ENCODE results near the gene EXD2.
A peak's percentile ranks its signal among the peaks of the same experiment; 100 is the strongest.
"Not testable (repeated sequence)": the region's sequence is repeated elsewhere in the genome, so short reads cannot be mapped to it uniquely, and the experiment has no call there.

The EXD2 gene, protein sequence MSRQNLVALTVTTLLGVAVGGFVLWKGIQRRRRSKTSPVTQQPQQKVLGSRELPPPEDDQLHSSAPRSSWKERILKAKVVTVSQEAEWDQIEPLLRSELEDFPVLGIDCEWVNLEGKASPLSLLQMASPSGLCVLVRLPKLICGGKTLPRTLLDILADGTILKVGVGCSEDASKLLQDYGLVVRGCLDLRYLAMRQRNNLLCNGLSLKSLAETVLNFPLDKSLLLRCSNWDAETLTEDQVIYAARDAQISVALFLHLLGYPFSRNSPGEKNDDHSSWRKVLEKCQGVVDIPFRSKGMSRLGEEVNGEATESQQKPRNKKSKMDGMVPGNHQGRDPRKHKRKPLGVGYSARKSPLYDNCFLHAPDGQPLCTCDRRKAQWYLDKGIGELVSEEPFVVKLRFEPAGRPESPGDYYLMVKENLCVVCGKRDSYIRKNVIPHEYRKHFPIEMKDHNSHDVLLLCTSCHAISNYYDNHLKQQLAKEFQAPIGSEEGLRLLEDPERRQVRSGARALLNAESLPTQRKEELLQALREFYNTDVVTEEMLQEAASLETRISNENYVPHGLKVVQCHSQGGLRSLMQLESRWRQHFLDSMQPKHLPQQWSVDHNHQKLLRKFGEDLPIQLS

DNA sequence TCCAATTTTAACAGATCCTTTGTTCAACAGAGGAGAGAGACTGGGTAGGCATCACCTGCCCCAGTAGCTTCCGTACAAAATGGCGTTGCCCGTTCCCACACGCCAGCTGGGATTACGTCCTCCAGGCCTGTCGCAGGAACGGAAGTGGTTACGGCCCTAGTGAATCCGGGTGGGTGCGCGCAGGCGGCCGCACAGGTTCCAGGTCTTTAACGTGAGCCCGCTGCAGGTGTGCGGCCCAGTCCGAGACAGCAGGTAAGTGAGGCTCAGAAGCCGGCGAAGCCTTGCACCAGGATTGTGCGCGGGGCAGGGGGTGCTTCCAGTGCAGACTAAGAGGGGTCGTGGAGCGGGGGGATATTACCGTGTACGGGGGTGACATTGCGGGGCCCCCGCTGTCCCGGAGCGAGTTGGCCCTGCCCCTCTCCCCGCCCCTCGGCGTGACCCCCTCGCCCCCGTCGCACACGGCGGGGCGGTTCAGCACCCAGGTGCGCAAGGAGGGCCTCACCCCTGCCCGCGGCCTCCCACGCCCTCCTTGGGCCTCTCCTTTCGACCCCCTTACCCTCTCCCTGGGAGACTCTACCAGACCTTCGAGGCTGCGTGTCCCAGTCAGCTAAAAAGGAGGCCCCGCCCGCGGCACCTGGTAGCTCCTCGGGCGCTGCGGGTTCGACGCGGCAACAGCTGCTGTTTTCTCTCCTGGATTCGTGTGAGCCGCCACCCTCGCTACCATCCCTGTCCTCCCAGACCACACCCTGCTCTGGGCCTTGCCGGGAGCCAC is at the start of gene EXD2:
TSS of gene EXD2 (plus strand) at position 159 of the 772 bp plus-strand sequence. CDS start 17,973 bp downstream, outside the sequence.
- peak; percentile 2 to 94 (median 81) for DNase-seq

DNA sequence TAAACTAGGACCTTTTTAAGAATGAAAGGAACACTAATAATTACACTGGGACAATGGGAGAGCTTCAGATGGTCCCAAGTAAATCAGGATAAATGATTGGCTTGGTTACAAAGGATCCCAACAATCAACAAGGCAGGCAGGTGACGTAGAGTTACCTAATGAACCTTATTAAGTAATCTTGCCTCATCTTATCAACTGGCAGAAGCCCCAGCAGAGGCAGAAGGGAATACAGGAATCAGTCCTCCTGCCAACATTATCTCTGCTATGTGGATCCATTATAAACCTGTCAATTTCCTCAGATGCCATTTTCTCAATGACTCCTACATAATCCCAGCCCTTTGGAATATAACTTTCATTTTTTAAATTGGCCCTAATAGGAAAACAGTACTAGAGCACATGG is 49.7 kb upstream of the EXD2 start:
- DNase-seq, result no peak

DNA sequence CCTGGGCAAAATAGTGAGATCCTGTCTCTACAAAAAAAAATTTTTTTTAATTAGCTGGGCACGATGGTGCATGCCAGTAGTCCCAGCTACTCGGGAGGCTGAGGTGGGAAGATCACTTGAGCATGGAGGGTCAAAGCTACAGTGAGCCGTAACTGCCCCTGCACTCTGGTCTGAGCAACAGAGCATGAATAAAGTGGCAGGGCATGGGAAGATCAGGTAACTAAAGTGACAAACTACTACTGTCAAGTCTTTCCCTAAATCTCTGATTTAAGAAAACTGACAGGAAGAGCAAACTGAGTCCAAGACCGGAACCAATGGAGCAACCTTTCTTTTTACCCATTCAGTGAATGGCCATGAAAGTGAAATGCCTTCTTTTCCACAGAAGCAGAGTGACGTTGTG is 49.2 kb upstream of the EXD2 start:
- DNase-seq, result no peak

DNA sequence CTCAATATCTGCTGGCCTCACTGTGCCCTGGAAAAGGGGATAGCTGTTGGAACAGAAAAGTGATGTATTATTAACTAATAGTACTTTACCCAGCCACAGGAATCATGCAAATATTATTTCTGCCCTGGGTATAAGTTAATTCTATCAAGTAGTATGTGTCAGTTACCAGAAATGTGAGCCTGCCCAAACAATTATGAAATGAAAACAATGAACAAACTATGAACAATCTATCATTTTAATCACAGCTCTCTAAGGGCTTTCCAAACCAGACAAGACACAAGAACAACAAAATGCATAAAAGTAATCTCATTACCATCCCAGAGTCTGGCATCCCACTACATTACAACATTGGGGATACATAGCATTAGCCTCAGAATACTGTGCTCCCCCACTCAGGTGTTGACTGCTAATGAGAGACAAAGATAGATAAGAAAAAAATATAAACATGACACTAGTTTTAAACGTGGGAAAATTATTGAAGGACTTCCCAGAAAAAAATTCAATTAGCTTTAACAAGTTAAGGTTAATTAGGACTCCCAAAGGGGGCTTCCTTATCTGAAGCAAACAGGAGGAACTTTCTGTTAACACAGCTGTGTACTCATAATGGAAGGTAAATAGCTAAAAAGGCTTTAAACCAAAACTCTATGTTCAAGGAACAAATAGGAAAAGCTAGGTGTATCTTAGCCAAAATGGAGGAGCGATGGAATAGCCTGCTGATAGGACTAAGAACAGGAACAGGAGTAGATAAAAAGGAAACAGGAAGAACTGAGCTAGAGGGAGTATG is 41.6 kb upstream of the EXD2 start:
- no peak for DNase-seq

DNA sequence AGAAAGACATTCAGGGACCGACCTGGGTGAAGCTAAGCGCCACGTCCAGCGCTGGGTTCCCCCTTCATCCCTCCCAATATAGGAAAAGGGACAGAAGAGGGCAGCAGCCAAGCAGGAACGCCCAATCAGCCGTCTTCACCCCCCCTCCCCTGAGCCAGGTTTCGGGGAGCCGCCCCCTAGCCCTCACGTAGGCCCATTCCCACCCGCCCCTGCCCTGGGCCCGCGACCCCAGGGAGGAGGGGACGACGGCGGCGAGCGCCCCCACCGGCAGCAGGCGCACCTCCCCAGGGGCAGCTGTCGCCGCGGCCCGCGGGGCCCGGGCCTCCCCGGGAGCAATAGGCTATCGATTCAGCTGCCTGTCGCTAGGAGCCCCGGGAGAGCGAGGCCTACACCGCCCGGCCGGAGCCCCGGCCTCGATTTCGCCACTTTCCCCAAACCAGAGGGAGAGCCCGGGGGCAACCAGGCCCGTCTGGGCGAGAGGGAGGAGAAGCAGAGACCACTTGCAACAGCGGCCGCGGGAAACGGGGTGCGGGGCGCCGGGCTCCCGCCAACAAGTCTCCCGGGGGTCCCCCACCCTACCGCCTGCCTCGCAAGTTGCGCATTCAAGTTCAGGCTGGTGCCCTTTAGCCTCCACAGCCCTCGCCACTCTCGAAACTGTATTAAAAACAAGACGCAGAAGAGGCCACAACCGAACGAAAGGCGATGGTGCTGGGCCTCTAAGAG is 39.7 kb upstream of the EXD2 start:
- peak; percentile 19 to 91 (median 63) for DNase-seq

DNA sequence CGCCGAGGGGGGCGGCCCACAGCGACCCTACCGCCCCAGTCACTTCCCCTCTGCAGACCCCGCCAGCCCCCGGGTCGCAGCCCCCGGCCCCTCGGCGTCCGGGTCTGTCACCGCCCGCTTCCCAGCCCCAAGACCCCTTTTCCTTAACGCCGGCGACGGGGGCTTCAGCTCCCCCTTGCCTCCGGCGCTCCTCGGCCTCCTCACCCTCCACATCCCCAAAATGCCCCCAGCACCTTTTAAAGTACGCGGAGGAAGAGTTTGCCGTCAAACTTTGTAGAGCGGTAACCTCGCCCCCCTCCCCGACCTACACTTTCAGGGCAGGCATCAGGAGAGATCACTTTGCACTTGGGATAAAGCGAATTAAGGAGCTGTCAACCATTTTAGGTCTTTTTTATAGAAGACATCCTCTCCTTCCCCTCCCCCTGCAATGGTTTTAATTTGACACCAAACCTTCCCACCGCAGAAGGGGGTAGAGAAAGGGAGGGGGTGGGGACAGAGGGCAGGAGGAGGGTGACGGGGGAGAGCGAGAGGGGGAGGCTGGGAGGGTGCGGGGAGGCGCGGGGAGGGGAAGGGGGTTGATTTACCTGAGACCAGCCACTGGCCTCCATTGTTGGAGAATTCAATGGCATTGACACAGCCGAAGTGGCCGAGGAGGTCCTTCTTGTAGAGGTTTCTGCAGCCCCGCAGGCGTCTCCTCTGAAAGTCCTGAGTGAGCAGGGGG is 39.0 kb upstream of the EXD2 start:
- peak in 8 of 51 donors; percentile 15 to 81 (median 42) for DNase-seq

DNA sequence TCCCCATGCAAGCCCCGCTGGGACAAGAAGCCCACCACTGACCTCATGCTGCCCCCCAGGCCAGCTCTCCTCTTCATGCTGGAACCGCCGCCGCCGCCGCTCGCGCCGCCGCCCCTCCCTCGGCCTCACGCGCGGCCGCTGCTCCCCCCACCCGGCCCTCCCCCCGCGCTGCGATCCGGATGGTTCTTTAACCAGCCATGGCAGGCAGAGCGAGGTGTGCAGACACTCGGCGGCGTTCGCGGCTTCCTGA is 38.5 kb upstream of the EXD2 start, which contains the start of gene DCAF5:
TSS of gene DCAF5 (minus strand) at position 218 of the 250 bp plus-strand sequence. CDS start at position 77, 141 bp downstream.
- peak in 18 of 51 donors; percentile 30 to 87 (median 65) for DNase-seq

DNA sequence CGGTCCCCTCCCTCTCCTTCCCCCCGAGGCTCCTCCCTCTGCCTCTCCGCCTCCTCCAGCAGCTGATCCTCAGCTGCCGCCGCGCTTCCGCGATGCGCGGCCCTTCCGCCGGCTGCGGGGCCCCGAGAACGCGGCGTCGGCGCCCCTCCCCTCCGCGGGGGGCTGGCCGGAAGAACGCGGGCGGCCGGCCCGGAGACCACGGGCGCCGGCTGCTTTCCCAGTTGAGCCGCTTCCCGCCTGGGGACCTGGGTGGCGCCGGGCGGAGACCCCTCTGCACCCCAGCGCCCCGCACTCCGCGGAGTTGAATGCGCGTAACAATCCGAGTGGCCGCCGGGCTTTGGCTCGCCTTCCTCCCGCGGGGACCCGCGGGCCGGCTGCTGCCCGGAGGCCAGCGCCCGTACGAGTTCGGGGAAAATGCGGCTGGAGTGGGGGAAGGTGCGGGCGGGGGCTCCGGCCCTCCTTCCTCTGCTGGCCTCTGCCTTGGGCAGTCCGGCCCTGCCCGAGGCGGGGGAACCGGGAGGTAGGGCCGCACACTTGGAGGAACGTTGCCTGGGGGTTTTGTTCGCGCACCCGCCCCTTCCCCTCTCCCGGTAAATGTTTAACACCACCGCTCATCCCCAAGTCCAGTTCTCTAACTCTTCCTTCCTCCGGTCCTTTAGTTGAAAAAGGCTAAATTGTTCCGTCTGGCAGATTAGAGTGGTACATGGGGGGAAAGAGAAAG is 38.0 kb upstream of the EXD2 start:
- peak in 39 of 51 donors; percentile 35 to 91 (median 79) for DNase-seq

DNA sequence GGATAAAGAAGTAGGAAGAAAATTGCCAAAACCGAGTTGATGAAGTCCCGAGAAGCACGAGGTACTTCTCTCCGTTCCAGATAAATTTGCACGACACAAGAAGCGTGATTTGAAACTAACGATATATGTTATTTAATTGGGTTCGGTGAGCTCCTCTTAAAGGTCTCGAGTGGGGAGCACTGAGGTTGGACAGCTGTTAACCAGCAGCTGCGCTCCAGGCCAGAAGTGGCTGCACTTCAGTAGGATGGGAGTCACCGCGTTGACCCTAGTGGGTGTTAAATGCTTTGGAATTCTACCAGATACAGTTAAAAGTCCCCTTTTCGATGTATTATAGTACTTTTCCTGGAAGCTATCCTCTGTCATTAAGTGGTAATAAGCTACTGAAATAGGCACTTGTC is 37.4 kb upstream of the EXD2 start:
- DNase-seq, result peak in 8 of 51 donors; percentile 5 to 62 (median 28)

DNA sequence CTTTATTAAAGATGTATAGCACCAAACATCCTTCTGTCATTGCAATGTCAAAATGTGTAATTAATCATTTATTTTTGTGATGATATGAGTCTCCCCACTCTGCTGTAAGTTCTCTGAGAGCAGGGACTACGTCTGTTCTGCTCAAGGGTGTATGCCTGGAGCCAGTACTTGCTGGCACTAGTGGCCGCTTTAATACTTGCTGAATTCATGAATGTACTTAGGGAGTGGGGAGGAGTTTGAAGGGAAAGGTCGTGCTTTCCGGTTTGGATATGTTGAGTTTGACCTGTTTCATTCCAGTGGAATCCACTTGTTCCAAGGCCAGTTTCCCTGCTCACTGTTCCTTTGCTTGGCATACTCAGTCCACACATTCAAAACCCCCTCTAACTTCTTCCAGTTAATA is 36.5 kb upstream of the EXD2 start:
- peak in 2 of 51 donors; percentile 1 to 8 for DNase-seq

DNA sequence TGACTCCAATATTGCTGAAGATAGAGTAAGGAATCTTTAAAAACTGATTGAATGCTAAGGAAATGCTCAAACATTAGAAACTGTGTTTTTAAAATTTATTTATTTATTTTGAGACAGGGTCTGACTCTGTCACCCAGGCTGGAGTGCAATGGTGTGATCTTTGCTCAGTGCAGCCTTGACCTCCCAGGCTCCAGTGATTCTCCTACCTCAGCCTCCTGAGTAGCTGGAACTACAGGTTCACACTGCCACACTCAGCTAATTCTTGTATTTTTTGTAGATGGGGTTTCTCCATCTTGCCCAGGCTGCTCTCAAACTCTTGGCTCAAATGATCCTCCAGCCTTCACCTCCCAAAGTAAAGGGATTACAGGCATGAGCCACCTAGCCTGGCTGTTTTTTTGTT is 35.1 kb upstream of the EXD2 start:
- no peak for DNase-seq

DNA sequence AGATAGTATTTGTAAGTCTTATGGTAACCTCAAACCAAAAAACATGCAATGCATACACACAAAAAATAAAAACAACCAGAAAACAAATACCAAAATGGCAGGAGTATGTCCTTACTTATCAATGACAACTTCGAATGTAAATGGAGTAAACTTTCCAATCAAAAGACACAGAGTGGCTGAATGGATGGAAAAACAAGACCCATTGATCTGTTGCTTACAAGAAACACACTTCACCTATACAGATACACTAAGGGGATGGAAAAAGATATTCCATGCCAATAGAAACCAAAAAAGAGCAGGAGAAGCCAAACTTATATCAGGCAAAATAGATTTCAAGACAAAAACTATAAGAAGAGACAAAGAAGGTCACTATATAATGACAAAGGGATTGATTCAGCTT is 29.7 kb upstream of the EXD2 start:
- no peak for DNase-seq

DNA sequence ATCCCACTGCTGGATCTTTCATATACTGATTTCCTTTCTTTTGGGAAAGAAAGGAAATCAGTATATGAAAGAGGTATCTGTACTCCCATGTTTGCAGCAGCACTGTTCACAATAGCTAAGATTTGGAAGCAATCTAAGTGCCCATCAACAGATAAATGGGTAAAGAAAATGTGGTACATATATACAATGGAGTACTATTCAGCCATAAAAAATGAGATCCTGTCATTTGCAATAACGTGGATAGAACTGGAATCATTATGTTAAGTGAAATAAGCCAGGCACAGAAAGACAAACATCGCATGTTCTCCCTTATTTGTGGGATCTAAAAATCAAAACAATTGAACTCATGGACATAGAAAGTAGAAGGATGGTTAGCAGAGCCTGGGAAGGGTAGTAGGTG is 25.5 kb upstream of the EXD2 start:
- not testable (repeated sequence) for DNase-seq

DNA sequence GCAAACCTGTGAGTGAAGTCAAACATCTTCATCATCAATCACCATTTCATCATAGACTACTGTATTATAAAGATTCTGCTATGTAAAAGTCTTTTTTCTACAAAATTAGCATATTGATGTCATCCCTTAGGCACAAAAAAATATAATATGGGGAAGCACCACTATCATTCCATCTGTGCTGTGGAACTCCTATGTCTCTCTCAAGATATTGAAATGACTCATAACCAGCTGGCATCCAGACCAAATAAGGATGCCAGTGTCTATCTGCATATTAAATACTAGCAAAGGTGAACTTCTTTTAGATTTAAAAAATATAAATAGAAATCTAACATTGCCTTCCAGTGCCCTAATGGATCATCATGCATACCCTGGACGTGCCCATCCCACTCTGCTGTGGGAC is 20.5 kb upstream of the EXD2 start:
- DNase-seq, result no peak

DNA sequence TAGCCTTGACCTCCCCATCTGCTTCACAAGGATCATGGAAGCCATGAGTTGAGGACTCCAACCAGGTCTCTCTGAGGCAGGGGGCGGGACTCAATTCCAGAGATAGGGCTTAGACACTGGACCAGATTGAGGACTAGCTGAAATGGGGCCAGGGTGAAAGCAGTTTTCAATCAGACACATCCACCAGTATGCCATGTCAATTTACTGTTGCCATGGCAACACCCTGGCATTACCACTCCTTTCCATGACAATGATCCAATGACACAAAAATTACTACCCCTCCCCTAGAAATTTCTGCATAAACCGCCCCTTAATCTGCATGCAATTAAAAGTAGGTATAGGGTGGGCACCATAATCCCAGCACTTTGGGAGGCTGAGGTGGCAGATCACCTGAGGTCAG is 19.7 kb upstream of the EXD2 start:
- no peak for DNase-seq

DNA sequence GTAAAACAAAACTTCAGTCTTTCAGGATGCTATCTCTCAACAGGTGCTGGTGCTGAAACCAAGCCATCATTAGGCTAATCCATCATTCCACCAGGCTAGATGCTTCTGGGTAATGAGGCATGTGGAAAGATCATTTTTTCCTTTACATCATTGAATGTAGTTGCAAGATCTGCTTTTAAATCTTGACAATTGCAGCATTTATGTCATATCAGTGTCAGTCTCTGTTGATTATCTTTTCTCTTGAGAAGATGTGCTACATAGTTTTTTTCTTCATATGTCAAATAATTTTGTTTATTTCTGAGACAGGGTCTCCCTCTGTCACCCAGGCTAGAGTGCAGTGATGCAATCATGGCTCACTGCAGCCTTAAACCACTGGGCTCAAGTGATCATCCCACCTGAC is 16.2 kb upstream of the EXD2 start:
- DNase-seq, result no peak

DNA sequence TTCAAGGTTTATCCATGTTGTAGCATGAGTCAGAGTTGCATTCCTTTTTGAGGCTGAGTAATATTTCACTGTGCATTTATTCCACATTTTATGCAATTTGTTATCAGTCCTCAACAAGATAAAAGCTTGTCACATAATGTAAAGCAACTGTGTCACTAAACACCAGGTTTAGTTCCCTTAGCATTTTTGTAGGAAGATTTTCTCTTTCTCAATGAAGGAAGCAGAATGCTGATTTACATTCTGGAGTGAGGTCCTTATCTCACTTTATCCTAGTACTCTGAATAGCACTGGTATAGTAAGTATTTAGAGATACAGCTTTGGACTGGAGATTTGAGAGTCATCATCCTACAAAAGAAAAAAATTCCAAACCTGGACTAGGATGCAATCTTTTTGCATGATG is 9.8 kb upstream of the EXD2 start:
- DNase-seq, result no peak

DNA sequence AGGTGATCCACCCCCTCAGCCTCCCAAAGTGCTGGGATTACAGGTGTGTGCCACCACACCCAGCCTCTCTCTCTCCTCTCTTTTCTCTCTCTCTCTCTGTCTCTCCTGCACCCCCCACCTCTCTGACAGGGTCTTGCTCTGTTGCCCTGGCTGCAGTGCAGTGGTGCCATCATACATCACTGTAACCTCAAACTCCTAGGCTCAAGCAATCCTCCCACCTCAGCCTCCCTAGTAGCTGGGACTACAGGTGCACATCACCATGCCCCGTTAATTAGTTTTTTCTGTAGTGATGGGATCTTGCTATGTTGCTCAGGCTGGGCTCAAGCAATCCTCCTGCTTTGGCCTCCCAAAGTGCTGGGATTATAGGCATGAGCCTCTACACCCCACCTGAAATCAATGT is 8.7 kb upstream of the EXD2 start:
- DNase-seq, result not testable (repeated sequence)

DNA sequence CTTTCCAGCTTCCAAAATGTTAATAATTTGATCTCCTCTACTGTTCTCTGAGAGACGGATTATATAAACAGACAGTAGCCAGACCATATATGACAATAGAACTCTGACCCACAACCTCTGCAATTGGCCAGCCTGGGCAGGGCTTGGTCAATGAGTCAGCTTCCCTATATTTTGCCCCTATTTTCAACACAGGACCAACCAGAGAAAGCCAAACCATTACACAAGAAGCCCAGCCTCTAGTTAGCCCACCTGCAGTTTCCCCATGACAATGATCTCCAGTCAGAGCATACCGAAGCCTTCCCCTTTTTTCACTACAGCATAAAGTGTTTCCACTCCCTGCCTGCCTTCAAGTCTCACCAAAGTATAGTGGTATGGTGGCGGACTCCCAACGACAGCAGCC is 7.6 kb upstream of the EXD2 start:
- DNase-seq, result no peak

DNA sequence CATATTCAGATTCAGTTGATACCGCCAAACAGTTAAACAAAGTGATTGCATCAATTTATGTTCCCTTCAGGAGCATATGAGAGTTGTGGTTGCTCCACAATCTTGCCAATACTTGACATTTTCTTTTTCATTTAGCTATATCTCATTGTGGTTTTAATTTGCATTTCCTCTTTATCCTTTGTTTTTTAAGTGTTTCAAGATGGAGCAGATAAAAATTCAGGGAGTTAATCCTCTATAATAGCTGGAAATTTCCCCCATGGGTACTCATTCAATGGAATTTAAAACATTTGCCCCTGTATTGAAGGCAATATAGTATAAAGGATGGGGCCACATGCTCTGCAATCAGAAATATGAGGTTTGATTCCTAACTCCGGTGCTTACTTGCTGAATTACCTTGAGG is 1.1 kb upstream of the EXD2 start:
- DNase-seq, result no peak

Measured in hypothalamus (tissue), 51 donors.